ENCODE data around the gene PPFIA2.

Gene PPFIA2

GRCh38 chr12:81461163-81461562 is 298.0 kb downstream of the PPFIA2 start:
- no peak overlapping the region for H3K9ac ChIP-seq (ENCODE audit: low read length)
- no peak overlapping the region for H3K4me3 ChIP-seq (ENCODE audit: low read length)
- H3K4me1 ChIP-seq (ENCODE audit: control insufficient read depth, insufficient read depth, low read length): no peaks in the 10 kb centered on the region
- no peaks in the 10 kb centered on the region for H3K36me3 ChIP-seq (ENCODE audit: control insufficient read depth, insufficient read depth, low read length)
- no peaks in the 10 kb centered on the region for H3K27me3 ChIP-seq (ENCODE audit: control insufficient read depth, insufficient read depth, low read length)
- H3K27ac ChIP-seq (ENCODE audit: low read depth, low read length): no peak overlapping the region

- Histone ChIP-seq H3K36me3 (ENCODE audit: control insufficient read depth, insufficient read depth, low read length) (no peaks in the 10 kb centered on the region), H3K27ac (ENCODE audit: low read depth, low read length) (no peak overlapping the region), H3K9ac (ENCODE audit: low read length) (no peak overlapping the region), H3K4me3 (ENCODE audit: low read length) (no peak overlapping the region), H3K4me1 (ENCODE audit: control insufficient read depth, insufficient read depth, low read length) (no peaks in the 10 kb centered on the region), H3K27me3 (ENCODE audit: control insufficient read depth, insufficient read depth, low read length) (no peaks in the 10 kb centered on the region)
Observed at GRCh38 chr12:81450920-81451739, 308.0 kb downstream of the PPFIA2 start.

- H3K27me3 ChIP-seq (ENCODE audit: control insufficient read depth, insufficient read depth, low read length): no peaks in the 10 kb centered on the region
- no peak overlapping the region for H3K4me3 ChIP-seq (ENCODE audit: low read length)
- no peaks in the 10 kb centered on the region for H3K4me1 ChIP-seq (ENCODE audit: control insufficient read depth, insufficient read depth, low read length)
- H3K36me3 ChIP-seq (ENCODE audit: control insufficient read depth, insufficient read depth, low read length): no peaks in the 10 kb centered on the region
- no peak overlapping the region for H3K27ac ChIP-seq (ENCODE audit: low read depth, low read length)
- H3K9ac ChIP-seq (ENCODE audit: low read length): no peak overlapping the region
Observed at GRCh38 chr12:81441629-81442028, 317.5 kb downstream of the PPFIA2 start.

GRCh38 chr12:81440001-81440400 is 319.1 kb downstream of the PPFIA2 start:
- Histone ChIP-seq H3K27me3 (ENCODE audit: control insufficient read depth, insufficient read depth, low read length) (no peaks in the 10 kb centered on the region), H3K36me3 (ENCODE audit: control insufficient read depth, insufficient read depth, low read length) (no peaks in the 10 kb centered on the region), H3K4me1 (ENCODE audit: control insufficient read depth, insufficient read depth, low read length) (no peaks in the 10 kb centered on the region), H3K4me3 (ENCODE audit: low read length) (no peak overlapping the region), H3K9ac (ENCODE audit: low read length) (no peak overlapping the region), H3K27ac (ENCODE audit: low read depth, low read length) (no peak overlapping the region)

- Histone ChIP-seq H3K9ac (ENCODE audit: low read length) (no peak overlapping the region), H3K27me3 (ENCODE audit: control insufficient read depth, insufficient read depth, low read length) (no peaks in the 10 kb centered on the region), H3K27ac (ENCODE audit: low read depth, low read length) (no peak overlapping the region), H3K4me3 (ENCODE audit: low read length) (no peak overlapping the region), H3K4me1 (ENCODE audit: control insufficient read depth, insufficient read depth, low read length) (no peaks in the 10 kb centered on the region), H3K36me3 (ENCODE audit: control insufficient read depth, insufficient read depth, low read length) (no peaks in the 10 kb centered on the region)
Observed at GRCh38 chr12:81439344-81439743, 319.8 kb downstream of the PPFIA2 start.

GRCh38 chr12:81417056-81417455 is 342.1 kb downstream of the PPFIA2 start:
- Histone ChIP-seq H3K4me1 (ENCODE audit: control insufficient read depth, insufficient read depth, low read length) (no peaks in the 10 kb centered on the region), H3K9ac (ENCODE audit: low read length) (no peak overlapping the region), H3K27me3 (ENCODE audit: control insufficient read depth, insufficient read depth, low read length) (no peaks in the 10 kb centered on the region), H3K27ac (ENCODE audit: low read depth, low read length) (no peak overlapping the region), H3K4me3 (ENCODE audit: low read length) (no peak overlapping the region), H3K36me3 (ENCODE audit: control insufficient read depth, insufficient read depth, low read length) (no peaks in the 10 kb centered on the region)

GRCh38 chr12:81416571-81416970 is 342.6 kb downstream of the PPFIA2 start:
- no peaks in the 10 kb centered on the region for H3K4me1 ChIP-seq (ENCODE audit: control insufficient read depth, insufficient read depth, low read length)
- no peaks in the 10 kb centered on the region for H3K27me3 ChIP-seq (ENCODE audit: control insufficient read depth, insufficient read depth, low read length)
- no peak overlapping the region for H3K9ac ChIP-seq (ENCODE audit: low read length)
- H3K4me3 ChIP-seq (ENCODE audit: low read length): no peak overlapping the region
- no peak overlapping the region for H3K27ac ChIP-seq (ENCODE audit: low read depth, low read length)
- H3K36me3 ChIP-seq (ENCODE audit: control insufficient read depth, insufficient read depth, low read length): no peaks in the 10 kb centered on the region

- Histone ChIP-seq H3K9ac (ENCODE audit: low read length) (no peak overlapping the region), H3K4me3 (ENCODE audit: low read length) (no peak overlapping the region), H3K27ac (ENCODE audit: low read depth, low read length) (no peak overlapping the region), H3K27me3 (ENCODE audit: control insufficient read depth, insufficient read depth, low read length) (no peaks in the 10 kb centered on the region), H3K36me3 (ENCODE audit: control insufficient read depth, insufficient read depth, low read length) (no peaks in the 10 kb centered on the region), H3K4me1 (ENCODE audit: control insufficient read depth, insufficient read depth, low read length) (no peaks in the 10 kb centered on the region)
Observed at GRCh38 chr12:81414441-81414840, 344.7 kb downstream of the PPFIA2 start.

GRCh38 chr12:81412940-81413339 is 346.2 kb downstream of the PPFIA2 start:
- Histone ChIP-seq H3K4me1 (ENCODE audit: control insufficient read depth, insufficient read depth, low read length) (no peaks in the 10 kb centered on the region), H3K27ac (ENCODE audit: low read depth, low read length) (no peak overlapping the region), H3K36me3 (ENCODE audit: control insufficient read depth, insufficient read depth, low read length) (no peaks in the 10 kb centered on the region), H3K4me3 (ENCODE audit: low read length) (no peak overlapping the region), H3K27me3 (ENCODE audit: control insufficient read depth, insufficient read depth, low read length) (no peaks in the 10 kb centered on the region), H3K9ac (ENCODE audit: low read length) (no peak overlapping the region)

- Histone ChIP-seq H3K36me3 (ENCODE audit: control insufficient read depth, insufficient read depth, low read length) (no peaks in the 10 kb centered on the region), H3K27me3 (ENCODE audit: control insufficient read depth, insufficient read depth, low read length) (no peaks in the 10 kb centered on the region), H3K4me3 (ENCODE audit: low read length) (no peak overlapping the region), H3K9ac (ENCODE audit: low read length) (no peak overlapping the region), H3K27ac (ENCODE audit: low read depth, low read length) (no peak overlapping the region), H3K4me1 (ENCODE audit: control insufficient read depth, insufficient read depth, low read length) (no peaks in the 10 kb centered on the region)
Observed at GRCh38 chr12:81403348-81403747, 355.8 kb downstream of the PPFIA2 start.

- H3K36me3 ChIP-seq (ENCODE audit: control insufficient read depth, insufficient read depth, low read length): no peaks in the 10 kb centered on the region
- H3K9ac ChIP-seq (ENCODE audit: low read length): no peak overlapping the region
- no peaks in the 10 kb centered on the region for H3K4me1 ChIP-seq (ENCODE audit: control insufficient read depth, insufficient read depth, low read length)
- H3K27me3 ChIP-seq (ENCODE audit: control insufficient read depth, insufficient read depth, low read length): no peaks in the 10 kb centered on the region
- H3K27ac ChIP-seq (ENCODE audit: low read depth, low read length): no peak overlapping the region
- no peak overlapping the region for H3K4me3 ChIP-seq (ENCODE audit: low read length)
Observed at GRCh38 chr12:81401241-81401640, 357.9 kb downstream of the PPFIA2 start.

GRCh38 chr12:81400024-81400423 is 359.1 kb downstream of the PPFIA2 start:
- H3K4me3 ChIP-seq (ENCODE audit: low read length): no peak overlapping the region
- no peaks in the 10 kb centered on the region for H3K27me3 ChIP-seq (ENCODE audit: control insufficient read depth, insufficient read depth, low read length)
- H3K9ac ChIP-seq (ENCODE audit: low read length): no peak overlapping the region
- H3K4me1 ChIP-seq (ENCODE audit: control insufficient read depth, insufficient read depth, low read length): no peaks in the 10 kb centered on the region
- H3K36me3 ChIP-seq (ENCODE audit: control insufficient read depth, insufficient read depth, low read length): no peaks in the 10 kb centered on the region
- H3K27ac ChIP-seq (ENCODE audit: low read depth, low read length): no peak overlapping the region

- no peak overlapping the region for H3K27ac ChIP-seq (ENCODE audit: low read depth, low read length)
- no peaks in the 10 kb centered on the region for H3K4me1 ChIP-seq (ENCODE audit: control insufficient read depth, insufficient read depth, low read length)
- H3K9ac ChIP-seq (ENCODE audit: low read length): no peak overlapping the region
- H3K36me3 ChIP-seq (ENCODE audit: control insufficient read depth, insufficient read depth, low read length): no peaks in the 10 kb centered on the region
- no peaks in the 10 kb centered on the region for H3K27me3 ChIP-seq (ENCODE audit: control insufficient read depth, insufficient read depth, low read length)
- H3K4me3 ChIP-seq (ENCODE audit: low read length): no peak overlapping the region
Observed at GRCh38 chr12:81395431-81395830, 363.7 kb downstream of the PPFIA2 start.
